ENCODE results near the gene MAP6D1.

Gene MAP6D1

GRCh38 chr3:183825456-183826161, at the start of gene MAP6D1:
Gene MAP6D1 (minus strand): TSS chr3:183825577. CDS start chr3:183825547, 30 bp downstream.
- DNase-seq: peak; percentile 73

- DNase-seq: no peak
Measured at GRCh38 chr3:183873914-183874313, 48.5 kb upstream of the MAP6D1 start.

- DNase-seq: no peak
Measured at GRCh38 chr3:183871541-183871940, 46.2 kb upstream of the MAP6D1 start.

- no peak for DNase-seq
Measured at GRCh38 chr3:183870563-183870962, 45.2 kb upstream of the MAP6D1 start.

GRCh38 chr3:183868796-183869195, 43.4 kb upstream of the MAP6D1 start:
- DNase-seq: no peak

GRCh38 chr3:183862610-183863009, 37.2 kb upstream of the MAP6D1 start:
- DNase-seq: no peak

GRCh38 chr3:183857863-183858262, 32.5 kb upstream of the MAP6D1 start:
- no peak for DNase-seq

GRCh38 chr3:183854318-183855035, 29.1 kb upstream of the MAP6D1 start:
- no peak for DNase-seq

GRCh38 chr3:183845608-183846288, 20.4 kb upstream of the MAP6D1 start:
- DNase-seq: no peak

- no peak for DNase-seq
Measured at GRCh38 chr3:183845090-183845489, 19.7 kb upstream of the MAP6D1 start.

GRCh38 chr3:183844606-183845005, 19.2 kb upstream of the MAP6D1 start:
- no peak for DNase-seq

- no peak for DNase-seq
Measured at GRCh38 chr3:183839751-183840150, 14.4 kb upstream of the MAP6D1 start.

- DNase-seq: no peak
Measured at GRCh38 chr3:183837894-183838293, 12.5 kb upstream of the MAP6D1 start.

GRCh38 chr3:183837390-183837789, 12.0 kb upstream of the MAP6D1 start:
- no peak for DNase-seq

GRCh38 chr3:183833516-183833915, 8.1 kb upstream of the MAP6D1 start:
- DNase-seq: no peak

- DNase-seq: no peak
Measured at GRCh38 chr3:183830187-183830586, 4.8 kb upstream of the MAP6D1 start.

GRCh38 chr3:183829466-183829865, 4.1 kb upstream of the MAP6D1 start:
- DNase-seq: no peak

- DNase-seq: peak; percentile 34
Measured at GRCh38 chr3:183828538-183828870, 3.1 kb upstream of the MAP6D1 start.

- DNase-seq: no peak
Measured at GRCh38 chr3:183827809-183828537, 2.6 kb upstream of the MAP6D1 start.

- peak; percentile 41 for DNase-seq
Measured at GRCh38 chr3:183826448-183827250, 1.3 kb upstream of the MAP6D1 start.

- DNase-seq: peak; percentile 63
Measured at GRCh38 chr3:183824761-183825455, 469 bp downstream of the MAP6D1 start.

- DNase-seq: no peak
Measured at GRCh38 chr3:183823963-183824362, 1.4 kb downstream of the MAP6D1 start.
